GM12875 (cell line): ENCODE results near the gene RGS6.

ENCODE experiments used
- H3K4me3 ChIP-seq: one replicate; pipeline ENCODE4 v1.5.1; 2011; ENCODE audit warnings: low read depth, low read length, control low read depth
- TF ChIP-seq, protein P1 (sequence below): IDR thresholded peaks from 2 replicates; pipeline ENCODE4 v1.5.1; 2011; ENCODE audit warnings: low read depth, mild to moderate bottlenecking, control low read depth, inconsistent platforms, low read length, moderate library complexity, borderline replicate concordance; ENCODE audit not compliant: insufficient read depth

RGS6 gene

DNA sequence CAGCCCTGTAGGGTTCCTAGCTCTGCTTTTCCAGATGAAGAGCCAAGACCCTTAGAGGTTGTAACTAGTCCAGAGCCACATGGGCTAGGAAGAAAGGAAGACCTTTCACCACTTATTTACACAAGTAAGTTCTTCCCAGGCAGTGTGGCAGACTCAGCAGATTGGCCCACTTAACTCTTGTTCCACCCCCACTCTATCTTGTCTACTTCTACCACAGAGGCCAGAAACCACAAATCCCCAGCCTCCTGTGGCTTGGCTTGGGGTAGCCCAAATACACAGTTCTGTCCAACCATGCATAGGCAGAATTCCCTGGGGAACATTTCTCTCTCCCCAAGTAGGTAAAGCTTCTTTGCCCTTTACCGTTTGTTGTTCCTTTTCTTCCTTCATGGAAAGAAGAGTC lies 383.5 kb downstream of the RGS6 start:
- TF ChIP-seq, protein P1, sequence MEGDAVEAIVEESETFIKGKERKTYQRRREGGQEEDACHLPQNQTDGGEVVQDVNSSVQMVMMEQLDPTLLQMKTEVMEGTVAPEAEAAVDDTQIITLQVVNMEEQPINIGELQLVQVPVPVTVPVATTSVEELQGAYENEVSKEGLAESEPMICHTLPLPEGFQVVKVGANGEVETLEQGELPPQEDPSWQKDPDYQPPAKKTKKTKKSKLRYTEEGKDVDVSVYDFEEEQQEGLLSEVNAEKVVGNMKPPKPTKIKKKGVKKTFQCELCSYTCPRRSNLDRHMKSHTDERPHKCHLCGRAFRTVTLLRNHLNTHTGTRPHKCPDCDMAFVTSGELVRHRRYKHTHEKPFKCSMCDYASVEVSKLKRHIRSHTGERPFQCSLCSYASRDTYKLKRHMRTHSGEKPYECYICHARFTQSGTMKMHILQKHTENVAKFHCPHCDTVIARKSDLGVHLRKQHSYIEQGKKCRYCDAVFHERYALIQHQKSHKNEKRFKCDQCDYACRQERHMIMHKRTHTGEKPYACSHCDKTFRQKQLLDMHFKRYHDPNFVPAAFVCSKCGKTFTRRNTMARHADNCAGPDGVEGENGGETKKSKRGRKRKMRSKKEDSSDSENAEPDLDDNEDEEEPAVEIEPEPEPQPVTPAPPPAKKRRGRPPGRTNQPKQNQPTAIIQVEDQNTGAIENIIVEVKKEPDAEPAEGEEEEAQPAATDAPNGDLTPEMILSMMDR, result no peak
- no peak overlapping the region for H3K4me3 ChIP-seq

DNA sequence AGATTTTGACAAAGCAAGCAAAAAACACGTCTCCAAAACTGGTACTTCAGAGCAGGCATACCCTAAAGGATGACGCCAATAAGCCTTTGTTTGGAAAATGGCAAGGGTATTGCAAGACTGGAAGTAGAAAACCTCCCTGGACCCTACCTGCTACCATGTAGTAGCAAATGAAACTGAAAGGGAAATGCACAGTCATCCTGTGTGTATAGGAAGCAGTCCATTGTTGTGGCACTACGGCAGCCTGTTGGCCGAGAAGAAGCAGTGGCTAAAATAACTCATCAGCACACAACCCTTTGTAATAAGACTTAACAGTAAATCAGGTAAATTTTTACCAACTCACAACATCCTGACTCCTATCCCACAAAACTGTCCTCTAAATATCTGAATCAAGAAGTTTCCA lies 386.4 kb downstream of the RGS6 start:
- H3K4me3 ChIP-seq, result no peak overlapping the region
- TF ChIP-seq, protein P1, result no peak

DNA sequence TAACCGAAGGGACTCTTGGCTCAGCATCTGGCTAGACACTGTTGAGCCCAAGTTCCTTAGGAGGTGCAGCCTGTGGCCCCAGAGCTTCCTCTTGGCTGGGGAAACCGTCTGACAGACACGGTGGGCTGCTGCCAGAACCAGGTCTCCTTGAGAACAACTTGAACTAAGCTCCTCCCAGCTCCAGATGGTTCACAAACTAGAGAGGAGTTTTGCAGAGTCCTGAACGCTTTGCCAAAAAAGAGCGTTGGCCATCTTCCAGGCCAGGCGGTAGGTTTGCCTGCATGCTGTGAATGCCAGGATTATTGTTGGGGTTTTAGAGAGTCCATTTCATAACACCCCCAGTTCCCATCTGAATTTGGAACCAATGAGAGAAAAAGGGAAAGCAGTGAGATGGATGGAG lies 399.8 kb downstream of the RGS6 start:
- H3K4me3 ChIP-seq, result no peak overlapping the region
- TF ChIP-seq, protein P1, result no peak

DNA sequence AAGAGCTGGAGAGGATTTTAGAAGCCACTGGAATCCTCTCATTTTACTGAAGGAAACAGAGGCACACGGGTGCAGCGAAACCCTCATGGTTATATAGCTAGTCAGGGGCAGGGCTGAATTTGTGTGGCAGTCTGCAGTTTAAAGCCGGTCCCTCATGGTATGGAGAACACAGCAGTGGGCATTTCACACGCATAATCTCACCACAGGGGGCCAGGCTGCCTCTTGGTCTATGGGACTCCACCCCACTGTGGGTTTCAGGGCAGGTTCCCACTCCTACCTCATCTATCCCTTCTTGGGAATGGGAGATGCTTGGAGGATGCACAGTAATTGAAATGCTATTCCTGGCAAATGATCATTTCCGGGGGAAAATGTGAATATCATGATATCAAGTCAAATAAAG lies 400.6 kb downstream of the RGS6 start:
- H3K4me3 ChIP-seq, result no peak overlapping the region
- TF ChIP-seq, protein P1, result no peak

DNA sequence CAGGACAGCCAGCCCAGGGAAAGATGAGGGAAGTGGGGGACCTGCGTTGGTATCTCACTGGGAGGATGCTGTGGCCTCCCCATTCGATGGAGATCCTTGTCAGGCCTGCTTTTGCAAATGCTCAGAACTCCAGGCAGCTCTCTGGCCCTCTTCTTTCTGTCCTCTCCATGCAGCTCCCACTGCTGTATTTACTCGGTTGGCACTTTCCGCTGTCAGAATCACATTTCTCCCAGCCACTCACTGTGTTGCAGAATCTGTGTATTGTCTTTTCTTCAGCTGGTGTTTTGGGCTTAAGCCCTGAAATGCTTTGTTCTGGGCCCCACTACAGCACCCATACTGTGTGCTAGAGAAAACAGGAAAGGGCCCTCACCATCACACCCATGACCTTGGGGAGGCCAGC lies 401.1 kb downstream of the RGS6 start:
- TF ChIP-seq, protein P1, result no peak
- H3K4me3 ChIP-seq, result no peak overlapping the region

DNA sequence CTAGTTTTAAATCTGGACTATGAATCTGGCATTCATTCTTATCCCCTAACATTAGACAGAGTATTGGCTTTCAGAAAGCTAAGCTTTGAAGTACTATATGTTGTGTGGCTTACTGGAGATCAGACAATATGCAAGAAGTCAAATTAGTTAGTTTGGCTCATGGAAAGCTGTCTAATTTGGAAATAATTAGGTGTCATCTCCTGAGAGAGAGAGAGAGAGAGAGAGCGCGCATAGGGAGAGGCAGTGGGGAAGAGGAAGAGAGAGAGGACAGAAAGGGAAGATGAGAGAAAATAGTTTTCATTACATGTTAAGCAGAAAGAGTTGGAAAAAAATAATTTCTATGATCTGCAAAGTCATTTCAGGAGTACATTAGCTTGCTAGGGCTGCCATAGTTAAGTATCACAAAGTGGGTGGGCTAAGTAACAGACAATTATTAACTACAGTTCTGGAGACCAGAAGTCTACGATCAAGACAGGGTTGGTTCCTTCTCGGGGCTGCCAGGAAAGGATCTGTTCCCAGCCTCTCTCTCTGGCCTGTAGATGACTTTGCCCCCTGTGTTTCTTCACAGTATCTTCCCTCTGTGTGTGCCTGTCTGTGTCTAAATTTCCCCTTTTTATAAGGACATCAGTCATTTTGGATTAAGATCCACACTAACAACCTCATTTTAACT lies 404.2 kb downstream of the RGS6 start:
- TF ChIP-seq, protein P1, result no peak
- no peak overlapping the region for H3K4me3 ChIP-seq

DNA sequence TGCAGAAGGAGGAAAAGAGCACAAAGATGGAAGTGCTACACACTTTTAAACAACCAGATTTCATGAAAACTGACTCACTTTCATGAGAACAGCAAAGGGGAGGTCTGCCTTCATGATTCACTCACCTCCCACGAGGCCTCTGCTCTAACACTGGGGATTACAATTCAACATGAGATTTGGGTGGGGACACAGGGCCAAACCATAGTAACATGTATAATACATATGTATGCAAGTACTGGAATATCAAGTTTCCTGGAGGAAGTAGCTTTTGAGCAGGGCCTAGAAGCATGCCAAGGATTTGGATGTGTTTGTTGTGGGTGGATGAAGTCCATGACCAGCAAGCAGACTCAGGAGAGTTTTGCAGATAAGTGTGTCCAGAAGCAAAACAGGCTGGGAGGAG lies 409.0 kb downstream of the RGS6 start:
- TF ChIP-seq, protein P1, result no peak
- H3K4me3 ChIP-seq, result no peak overlapping the region
